HepG2 (cell line): ENCODE measurements around the gene MBTPS1. TPM values are rescaled to one million over a fixed set of nuclear protein-coding genes. Genes with fewer than 3 reads are reported as not detected.
"Not testable (repeated sequence)": the region's sequence is repeated elsewhere in the genome, so short reads cannot be mapped to it uniquely, and the experiment has no call there.

Source experiments
- ATAC-seq: fragments of 200-7000 bp; cut with Tn5 transposase; 3 replicates; pipeline ENCODE4 v1.9.1; 2020; ENCODE audit warnings: mild to moderate bottlenecking, moderate library complexity
- BruUV-seq: library from RNA; stranded (reverse); fragments of 400-500 nt; replicated peaks from 2 replicates; lab custom pipeline; 2021; lab: Mats Ljungman, UMichigan
- CTCF ChIA-PET: fragments of 300-600 bp; formaldehyde crosslinking; extraction: SDS; loops from one replicate; lab custom pipeline; 2021; ENCODE audit warnings: low total read pairs, inconsistent platforms, low intra/inter-chr PET ratio; lab: Yijun Ruan, JAX
- POLR2A ChIA-PET: fragments of 350-600 bp; sonication (Branson Sonifier 250); formaldehyde crosslinking; loops from one replicate; lab custom pipeline; 2020; ENCODE audit warnings: antibody characterized with exemption, inconsistent platforms; lab: Yijun Ruan, JAX
- DNase-seq: peaks from one replicate; pipeline ENCODE4 v3.0.0-alpha.2; 2015; ENCODE audit warnings: low spot score
- FAIRE-seq: peaks from 3 replicates; lab custom pipeline; 2011; peaks lifted over from hg19 to GRCh38; lab: Jason Lieb, UNC
- H2AFZ ChIP-seq: one replicate; pipeline ENCODE4 v1.6.1; 2011; ENCODE audit warnings: low read length, inconsistent platforms
- H3K27ac ChIP-seq: fragments of 300-600 bp; 3 replicates; pipeline ENCODE4 v1.8.0; 2011; ENCODE audit warnings: mixed run types, mild to moderate bottlenecking, mixed read lengths, low read length, inconsistent platforms; ENCODE audit not compliant: insufficient read depth; ENCODE audit errors: extremely low read length
- H3K27me3 ChIP-seq, 2 experiments: fragments of 200-600 bp in 1 of 2; 2 replicates in 1 of 2; 3 replicates in 1 of 2; pipeline versions ENCODE4 v1.6.0 to v1.8.0; 2011; ENCODE audit warnings: low read length in 2 of 2, mild to moderate bottlenecking in 2 of 2, moderate library complexity in 2 of 2, inconsistent platforms in 1 of 2; ENCODE audit not compliant: insufficient read depth in 2 of 2, control insufficient read depth in 1 of 2
- H3K36me3 ChIP-seq, 2 experiments: fragments of 200-600 bp in 1 of 2; replicated peaks in 1 of 2; 2 replicates in 1 of 2; 3 replicates in 1 of 2; pipeline versions ENCODE4 v1.5.1 to v1.8.0; 2011; ENCODE audit warnings: low read length in 2 of 2, inconsistent platforms in 1 of 2; ENCODE audit not compliant: insufficient read depth in 2 of 2, control insufficient read depth in 1 of 2
- H3K4me1 ChIP-seq: 2 replicates; pipeline ENCODE4 v1.5.1; 2012; ENCODE audit warnings: low read length, inconsistent platforms; ENCODE audit not compliant: insufficient read depth
- H3K4me2 ChIP-seq: 2 replicates; pipeline ENCODE4 v1.6.0; 2011; ENCODE audit warnings: low read depth, low read length, inconsistent platforms
- H3K4me3 ChIP-seq, 3 experiments: fragments of 200-600 bp in 1 of 3; sonication (generic), shearing (Covaris generic) in 1 of 3; replicated peaks in 1 of 3; 2 replicates each; pipeline ENCODE4 v1.5.1; 2011 to 2016; ENCODE audit warnings: low read length in 3 of 3, inconsistent platforms in 2 of 3, low read depth in 2 of 3, mild to moderate bottlenecking in 2 of 3, control low read depth in 1 of 3, mixed read lengths in 1 of 3; ENCODE audit not compliant: insufficient read depth in 1 of 3
- H3K79me2 ChIP-seq: one replicate; pipeline ENCODE4 v1.6.1; 2011; ENCODE audit warnings: low read length, inconsistent platforms; ENCODE audit not compliant: insufficient read depth
- H3K9ac ChIP-seq: 2 replicates; pipeline ENCODE4 v1.6.0; 2011; ENCODE audit warnings: mild to moderate bottlenecking, low read depth, low read length, inconsistent platforms; ENCODE audit not compliant: insufficient read depth
- H3K9me3 ChIP-seq: 2 replicates; pipeline ENCODE4 v1.5.1; 2012; ENCODE audit warnings: mild to moderate bottlenecking, low read length
- H4K20me1 ChIP-seq: 2 replicates; pipeline ENCODE4 v1.6.0; 2011; ENCODE audit warnings: inconsistent platforms, mild to moderate bottlenecking, low read length, moderate library complexity; ENCODE audit not compliant: insufficient read depth
- TEF ChIP-seq: sonication (generic); formaldehyde crosslinking; IDR thresholded peaks from 2 replicates; pipeline ENCODE4 v1.5.0; 2020; ENCODE audit warnings: missing genetic modification reagents
- ZNF383 ChIP-seq: sonication (generic); formaldehyde crosslinking; IDR thresholded peaks from 2 replicates; pipeline ENCODE4 v1.4.0; 2020; ENCODE audit warnings: missing genetic modification reagents, mild to moderate bottlenecking, borderline replicate concordance
- ZNF770 ChIP-seq: sonication (generic); formaldehyde crosslinking; IDR thresholded peaks from 2 replicates; pipeline ENCODE4 v1.5.0; 2020; ENCODE audit warnings: mild to moderate bottlenecking, missing genetic modification reagents
- ZNF773 ChIP-seq: sonication (generic); formaldehyde crosslinking; IDR thresholded peaks from 2 replicates; pipeline ENCODE4 v1.4.0; 2020; ENCODE audit warnings: missing genetic modification reagents, borderline replicate concordance
- ZNF800 ChIP-seq: sonication (generic); formaldehyde crosslinking; IDR thresholded peaks from 2 replicates; pipeline ENCODE4 v1.4.0; 2020; ENCODE audit warnings: missing genetic modification reagents
- whole genome bisulfite sequencing: methylation state at CpG from one replicate; pipeline ENCODE4 v1.1.6; 2017; ENCODE audit warnings: low lambda C conversion rate; 5-methylcytosine and 5-hydroxymethylcytosine counted together
- in situ Hi-C: cut with HindIII; loops from 2 replicates; pipeline ENCODE4 v1.10.0; 2017; ENCODE audit warnings: low pct_unique_long_range_greater_than_20kb; ENCODE audit not compliant: extremely low pct_ligation_motif_present
- intact Hi-C: fragments of 100-400 bp; cut with micrococcal nuclease; formaldehyde crosslinking; loops from one replicate; pipeline ENCODE4 v1.10.0; 2022; ENCODE audit not compliant: unreplicated experiment
- polyA plus RNA-seq, 8 experiments: library from polyadenylated mRNA; depleted of rRNA in 3 of 8; stranded (reverse) in 7 of 8; unstranded in 1 of 8; fragments of >200 nt; fragmentation: Illumina TruSeq in 4 of 8; extraction: Trizol in 4 of 8; gene quantifications; 2 replicates each; pipeline versions ENCODE4 v1.2.1 to v1.2.3, GENCODE V29; 2011 to 2016; ENCODE audit warnings: low read depth in 4 of 8, missing spikeins in 1 of 8, mixed read lengths in 1 of 8; ENCODE audit not compliant: insufficient read depth in 1 of 8
- total RNA-seq, 5 experiments: library from RNA; depleted of rRNA; stranded (reverse); fragments of >200 nt; fragmentation: Illumina TruSeq; extraction: Trizol; gene quantifications; 2 replicates each; pipeline ENCODE4 v1.2.3, GENCODE V29; 2016; ENCODE audit warnings: low read depth in 1 of 5

Gene MBTPS1
- total and polyA plus RNA-seq, 2 of the 13 experiments (the other 11 are each of a cell fraction or from before 2014, with no cell fraction given) = 56.7 to 91.3 TPM

GRCh38 chr16:84115919-84116719 is 623 bp downstream of the MBTPS1 start (continued):
- TF ChIP-seq ZNF800 (CRISPR knock-in tag) = no peak; the same call in none of the 2 replicates
- peak; percentile 77; the same call in 1 of the 2 replicates for TF ChIP-seq ZNF773 (CRISPR knock-in tag)
- no peak for TF ChIP-seq ZNF383 (CRISPR knock-in tag)
- peak; percentile 80; the same call in 1 of the 2 replicates for TF ChIP-seq TEF (CRISPR knock-in tag)

- not testable (repeated sequence) for H3K4me3 ChIP-seq, H3K27me3 ChIP-seq, H3K27ac ChIP-seq
- POLR2A ChIA-PET = interaction anchor here (2.2 kb wide), 1 partner anchor 27 kb away, joined by 7 read pairs; no protein-coding TSS in a partner anchor
- peaks cover 90% of the 10 kb centered on the region for H3K79me2 ChIP-seq
- peak; percentile 49; the same call in 1 of the 2 replicates for TF ChIP-seq ZNF770 (CRISPR knock-in tag)
- TF ChIP-seq, all 625 proteins: peak for 1; not testable (repeated sequence) for 624
- H2AFZ ChIP-seq, H3K9me3 ChIP-seq, BruUV-seq, intact Hi-C loops, ATAC-seq, FAIRE-seq, CTCF ChIA-PET, H3K9ac ChIP-seq, H3K4me2 ChIP-seq, in situ Hi-C loops, H4K20me1 ChIP-seq, DNase-seq: not testable (repeated sequence)
- Histone ChIP-seq H3K36me3 (peaks cover 16 to 28% of the 10 kb centered on the region in 2 experiments), H3K4me1 (peaks cover 21% of the 10 kb centered on the region)
- whole genome bisulfite sequencing = 98% methylated on average over 3 of the region's 3 CpGs
These were observed 4.8 kb downstream of the MBTPS1 start for GRCh38 chr16:84111949-84112348.
